HepG2 (cell line): ENCODE data around the gene SEC23IP. TPM values are rescaled to one million over a fixed set of nuclear protein-coding genes. Genes with fewer than 3 reads are reported as not detected.

ENCODE experiments used
- ATAC-seq: fragments of 200-7000 bp; cut with Tn5 transposase; 3 replicates; pipeline ENCODE4 v1.9.1; 2020; ENCODE audit warnings: mild to moderate bottlenecking, moderate library complexity
- BruUV-seq: library from RNA; stranded (reverse); fragments of 400-500 nt; replicated peaks from 2 replicates; lab custom pipeline; 2021; lab: Mats Ljungman, UMichigan
- CTCF ChIA-PET: fragments of 300-600 bp; formaldehyde crosslinking; extraction: SDS; loops from one replicate; lab custom pipeline; 2021; ENCODE audit warnings: low total read pairs, inconsistent platforms, low intra/inter-chr PET ratio; lab: Yijun Ruan, JAX
- POLR2A ChIA-PET: fragments of 350-600 bp; sonication (Branson Sonifier 250); formaldehyde crosslinking; loops from one replicate; lab custom pipeline; 2020; ENCODE audit warnings: antibody characterized with exemption, inconsistent platforms; lab: Yijun Ruan, JAX
- DNase-seq: peaks from one replicate; pipeline ENCODE4 v3.0.0-alpha.2; 2015; ENCODE audit warnings: low spot score
- FAIRE-seq: peaks from 3 replicates; lab custom pipeline; 2011; peaks lifted over from hg19 to GRCh38; lab: Jason Lieb, UNC
- H2AFZ ChIP-seq: one replicate; pipeline ENCODE4 v1.6.1; 2011; ENCODE audit warnings: low read length, inconsistent platforms
- H3K27ac ChIP-seq: fragments of 300-600 bp; 3 replicates; pipeline ENCODE4 v1.8.0; 2011; ENCODE audit warnings: mixed run types, mild to moderate bottlenecking, mixed read lengths, low read length, inconsistent platforms; ENCODE audit not compliant: insufficient read depth; ENCODE audit errors: extremely low read length
- H3K27me3 ChIP-seq, 2 experiments: fragments of 200-600 bp in 1 of 2; 2 replicates in 1 of 2; 3 replicates in 1 of 2; pipeline versions ENCODE4 v1.6.0 to v1.8.0; 2011; ENCODE audit warnings: low read length in 2 of 2, mild to moderate bottlenecking in 2 of 2, moderate library complexity in 2 of 2, inconsistent platforms in 1 of 2; ENCODE audit not compliant: insufficient read depth in 2 of 2, control insufficient read depth in 1 of 2
- H3K36me3 ChIP-seq, 2 experiments: fragments of 200-600 bp in 1 of 2; replicated peaks in 1 of 2; 2 replicates in 1 of 2; 3 replicates in 1 of 2; pipeline versions ENCODE4 v1.5.1 to v1.8.0; 2011; ENCODE audit warnings: low read length in 2 of 2, inconsistent platforms in 1 of 2; ENCODE audit not compliant: insufficient read depth in 2 of 2, control insufficient read depth in 1 of 2
- H3K4me1 ChIP-seq: 2 replicates; pipeline ENCODE4 v1.5.1; 2012; ENCODE audit warnings: low read length, inconsistent platforms; ENCODE audit not compliant: insufficient read depth
- H3K4me2 ChIP-seq: 2 replicates; pipeline ENCODE4 v1.6.0; 2011; ENCODE audit warnings: low read depth, low read length, inconsistent platforms
- H3K4me3 ChIP-seq, 3 experiments: fragments of 200-600 bp in 1 of 3; sonication (generic), shearing (Covaris generic) in 1 of 3; replicated peaks in 1 of 3; 2 replicates each; pipeline ENCODE4 v1.5.1; 2011 to 2016; ENCODE audit warnings: low read length in 3 of 3, inconsistent platforms in 2 of 3, low read depth in 2 of 3, mild to moderate bottlenecking in 2 of 3, control low read depth in 1 of 3, mixed read lengths in 1 of 3; ENCODE audit not compliant: insufficient read depth in 1 of 3
- H3K79me2 ChIP-seq: one replicate; pipeline ENCODE4 v1.6.1; 2011; ENCODE audit warnings: low read length, inconsistent platforms; ENCODE audit not compliant: insufficient read depth
- H3K9ac ChIP-seq: 2 replicates; pipeline ENCODE4 v1.6.0; 2011; ENCODE audit warnings: mild to moderate bottlenecking, low read depth, low read length, inconsistent platforms; ENCODE audit not compliant: insufficient read depth
- H3K9me3 ChIP-seq: 2 replicates; pipeline ENCODE4 v1.5.1; 2012; ENCODE audit warnings: mild to moderate bottlenecking, low read length
- H4K20me1 ChIP-seq: 2 replicates; pipeline ENCODE4 v1.6.0; 2011; ENCODE audit warnings: inconsistent platforms, mild to moderate bottlenecking, low read length, moderate library complexity; ENCODE audit not compliant: insufficient read depth
- ATF7 ChIP-seq, 2 experiments: fragments of 450-650 bp in 1 of 2; sonication (generic) in 1 of 2; formaldehyde crosslinking in 1 of 2; IDR thresholded peaks; 2 replicates each; pipeline versions ENCODE4 v1.4.0 to v1.6.1; 2016 to 2020; ENCODE audit warnings: antibody characterized with exemption in 1 of 2, mild to moderate bottlenecking in 1 of 2, missing genetic modification reagents in 1 of 2
- FOSL1 ChIP-seq: sonication (generic); formaldehyde crosslinking; IDR thresholded peaks from 2 replicates; pipeline ENCODE4 v1.9.0; 2021; ENCODE audit warnings: missing genetic modification reagents, borderline replicate concordance
- HOXA7 ChIP-seq: sonication (generic); formaldehyde crosslinking; IDR thresholded peaks from 2 replicates; pipeline ENCODE4 v1.8.1; 2022; ENCODE audit warnings: mild to moderate bottlenecking, missing genetic modification reagents, moderate library complexity
- MIER3 ChIP-seq: IDR thresholded peaks from 2 replicates; pipeline ENCODE4 v1.6.1; 2016; ENCODE audit warnings: missing compliant biosample characterization, borderline replicate concordance
- MTA3 ChIP-seq: sonication (generic); formaldehyde crosslinking; IDR thresholded peaks from 2 replicates; pipeline ENCODE4 v1.4.0; 2020; ENCODE audit warnings: missing genetic modification reagents
- MXI1 ChIP-seq: IDR thresholded peaks from 3 replicates; pipeline ENCODE4 v1.6.1; 2012; ENCODE audit warnings: low read depth, low read length, inconsistent platforms, borderline replicate concordance
- SAFB2 ChIP-seq: sonication (generic); formaldehyde crosslinking; IDR thresholded peaks from 2 replicates; pipeline ENCODE4 v1.5.1; 2020; ENCODE audit warnings: missing genetic modification reagents, low read depth, mild to moderate bottlenecking, borderline replicate concordance
- ZNF30 ChIP-seq: sonication (generic); formaldehyde crosslinking; IDR thresholded peaks from 2 replicates; pipeline ENCODE4 v1.5.0; 2020; ENCODE audit warnings: mild to moderate bottlenecking, missing genetic modification reagents
- ZNF331 ChIP-seq: sonication (generic); formaldehyde crosslinking; IDR thresholded peaks from 2 replicates; pipeline ENCODE4 v1.4.0; 2020; ENCODE audit warnings: missing genetic modification reagents
- ZNF546 ChIP-seq: sonication (generic); formaldehyde crosslinking; conservative IDR thresholded peaks from 2 replicates; pipeline ENCODE4 v1.8.1; 2023; ENCODE audit warnings: mild to moderate bottlenecking, missing genetic modification reagents
- WGBS: methylation state at CpG from one replicate; pipeline ENCODE4 v1.1.6; 2017; ENCODE audit warnings: low lambda C conversion rate; 5-methylcytosine and 5-hydroxymethylcytosine counted together
- in situ Hi-C: cut with HindIII; loops from 2 replicates; pipeline ENCODE4 v1.10.0; 2017; ENCODE audit warnings: low pct_unique_long_range_greater_than_20kb; ENCODE audit not compliant: extremely low pct_ligation_motif_present
- intact Hi-C: fragments of 100-400 bp; cut with micrococcal nuclease; formaldehyde crosslinking; loops from one replicate; pipeline ENCODE4 v1.10.0; 2022; ENCODE audit not compliant: unreplicated experiment
- microRNA-seq: library from miRNA; unstranded; fragments of <30 nt; microRNA quantifications from one replicate; pipeline ENCODE4, GENCODE V29; 2020
- polyA plus RNA-seq, 8 experiments: library from polyadenylated mRNA; depleted of rRNA in 3 of 8; stranded (reverse) in 7 of 8; unstranded in 1 of 8; fragments of >200 nt; fragmentation: Illumina TruSeq in 4 of 8; extraction: Trizol in 4 of 8; gene quantifications; 2 replicates each; pipeline versions ENCODE4 v1.2.1 to v1.2.3, GENCODE V29; 2011 to 2016; ENCODE audit warnings: low read depth in 4 of 8, missing spikeins in 1 of 8, mixed read lengths in 1 of 8; ENCODE audit not compliant: insufficient read depth in 1 of 8
- small RNA-seq, 3 experiments: library from RNA; depleted of rRNA; stranded (forward); fragments of <200 nt; gene quantifications; one replicate each; pipeline ENCODE3, GENCODE V24; 2012; ENCODE audit warnings: low read depth in 2 of 3, low replicate concordance in 1 of 3; ENCODE audit not compliant: insufficient read length in 3 of 3, insufficient read depth in 2 of 3
- total RNA-seq, 5 experiments: library from RNA; depleted of rRNA; stranded (reverse); fragments of >200 nt; fragmentation: Illumina TruSeq; extraction: Trizol; gene quantifications; 2 replicates each; pipeline ENCODE4 v1.2.3, GENCODE V29; 2016; ENCODE audit warnings: low read depth in 1 of 5

SEC23IP gene
- total and polyA plus RNA-seq, 2 of the 13 experiments (the other 11 are each of a cell fraction or from before 2014, with no cell fraction given) = 32.3 to 57.7 TPM

DNA sequence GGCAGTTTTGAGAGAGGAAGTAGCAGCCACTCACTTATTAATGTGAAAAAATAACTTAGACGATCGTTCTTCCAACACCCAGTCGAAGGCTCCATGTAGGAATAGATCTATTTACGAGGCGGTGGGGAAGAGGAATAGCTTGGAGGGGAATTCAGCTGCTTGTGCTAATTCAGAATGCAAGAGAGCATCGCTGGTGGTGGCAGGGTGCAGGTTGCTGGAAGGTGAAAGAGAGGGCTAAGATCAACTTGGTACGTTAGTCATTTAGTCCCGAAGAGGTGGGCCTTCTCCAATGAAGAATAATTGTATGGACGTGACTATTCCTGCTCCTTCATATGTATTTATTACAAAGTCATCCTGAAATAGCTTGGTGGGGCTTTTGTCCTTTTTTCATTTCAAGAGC lies 98.5 kb downstream of the SEC23IP start (continued):
- no peak for TF ChIP-seq ZNF546

GRCh38 chr10:119991816-119992215 lies 99.3 kb downstream of the SEC23IP start:
- Histone ChIP-seq H3K27me3 (no peaks in the 10 kb centered on the region; a peak in 1 of 5 replicates), H3K9me3 (no peaks in the 10 kb centered on the region), H3K36me3 (no peaks in the 10 kb centered on the region), H3K9ac (no peak overlapping the region), H3K4me3 (no peak overlapping the region), H3K27ac (no peak overlapping the region), H3K4me1 (no peaks in the 10 kb centered on the region), H4K20me1 (no peaks in the 10 kb centered on the region), H3K4me2 (no peak overlapping the region), H3K79me2 (no peaks in the 10 kb centered on the region), H2AFZ (no peak overlapping the region)
- FAIRE-seq (no peak), DNase-seq (no peak), ATAC-seq (no peak)
- in situ Hi-C loops (no loop called here), intact Hi-C loops (no loop called here)
- ChIA-PET CTCF (no interaction called here), POLR2A (no interaction called here)
- TF ChIP-seq FOSL1 (CRISPR knock-in tag) (no peak), MXI1 (no peak), MTA3 (CRISPR knock-in tag) (no peak), ZNF331 (CRISPR knock-in tag) (no peak), MIER3 (CRISPR knock-in tag) (no peak), ZNF30 (CRISPR knock-in tag) (no peak), ATF7 (IDR thresholded peaks at IDR 0.05) (peak; percentile 80), ATF7 (CRISPR knock-in tag; IDR thresholded peaks at IDR 0.05) (no peak), HOXA7 (CRISPR knock-in tag) (no peak), SAFB2 (no peak)
- BruUV-seq = no TSS peak
- 6% methylated on average over 2 of the region's 2 CpGs for WGBS

Small RNA genes lying within 50 kb of the gene (microRNA-seq; reads per million reads assigned to microRNA genes)
- not detected for gene MIR4682

Small RNA genes lying within 50 kb of the gene (small RNA-seq; reads per million reads assigned to genes)
- gene MIR4682 = 0 reads per million in 3 experiments

Other genes starting within 250 kb of the SEC23IP start
- gene BAG3, start 241.3 kb upstream of the SEC23IP start, total RNA-seq (2016; rRNA removed; fragmentation: Illumina TruSeq; extraction: Trizol) = 6.7 and 7.9 TPM in 2 replicates
- 2.9 and 3.0 TPM in 2 replicates for gene BAG3, start 241.3 kb upstream of the SEC23IP start, polyA plus RNA-seq (2011; rRNA removed)
- gene INPP5F, start 166.7 kb upstream of the SEC23IP start, total RNA-seq (2016; rRNA removed; fragmentation: Illumina TruSeq; extraction: Trizol) = 15.7 and 16.4 TPM in 2 replicates
- 8.3 and 12.5 TPM in 2 replicates for gene INPP5F, start 166.7 kb upstream of the SEC23IP start, polyA plus RNA-seq (2011; rRNA removed)
- 62.4 and 71.8 TPM in 2 replicates for gene MCMBP, start 19.9 kb upstream of the SEC23IP start, total RNA-seq (2016; rRNA removed; fragmentation: Illumina TruSeq; extraction: Trizol)
- gene MCMBP, start 19.9 kb upstream of the SEC23IP start, polyA plus RNA-seq (2011; rRNA removed) = 30.2 and 35.7 TPM in 2 replicates